K562 (cell line): ENCODE measurements around the gene PPCDC. TPM values are rescaled to one million over a fixed set of nuclear protein-coding genes. Genes with fewer than 3 reads are reported as not detected.

ENCODE experiments used
- ATF3 ChIP-seq, 2 experiments: fragments of 450-650 bp in 1 of 2; sonication (generic) in 1 of 2; formaldehyde crosslinking in 1 of 2; IDR thresholded peaks in 1 of 2; conservative IDR thresholded peaks in 1 of 2; 2 replicates each; pipeline versions ENCODE4 v1.6.1 to v1.8.1; 2016 to 2023; ENCODE audit warnings: mild to moderate bottlenecking in 2 of 2, moderate library complexity in 2 of 2, inconsistent platforms in 1 of 2, missing genetic modification reagents in 1 of 2
- BCL6 ChIP-seq: fragments of 250-450 bp; sonication (Bioruptor Pico); IDR thresholded peaks from 2 replicates; pipeline ENCODE4 v1.4.0; 2020
- BRF2 ChIP-seq: IDR thresholded peaks from 3 replicates; pipeline ENCODE4 v1.6.1; 2011; ENCODE audit warnings: borderline replicate concordance, mild to moderate bottlenecking; ENCODE audit not compliant: insufficient read length, insufficient read depth
- CBFA2T2 ChIP-seq: fragments of 450-650 bp; conservative IDR thresholded peaks from 2 replicates; pipeline ENCODE4 v1.6.1; 2017; ENCODE audit warnings: mild to moderate bottlenecking
- CBFA2T3 ChIP-seq: fragments of 450-650 bp; IDR thresholded peaks from 2 replicates; pipeline ENCODE4 v1.6.1; 2017
- CBX5 ChIP-seq: IDR thresholded peaks from 2 replicates; pipeline ENCODE4 v1.6.1; 2014; ENCODE audit warnings: low read depth, borderline replicate concordance
- CXXC5 ChIP-seq: fragments of 250-450 bp; sonication (Bioruptor Pico); IDR thresholded peaks from 2 replicates; pipeline ENCODE4 v1.8.0; 2022; ENCODE audit warnings: inconsistent platforms, mild to moderate bottlenecking, moderate library complexity
- GATAD2B ChIP-seq: fragments of 450-650 bp; IDR thresholded peaks from 2 replicates; pipeline ENCODE4 v1.6.1; 2017; ENCODE audit warnings: mild to moderate bottlenecking, borderline replicate concordance
- HEY1 ChIP-seq: fragments of 250-450 bp; sonication (Bioruptor Pico); IDR thresholded peaks from 2 replicates; pipeline ENCODE4 v1.5.0; 2020; ENCODE audit warnings: mild to moderate bottlenecking, moderate library complexity, borderline replicate concordance
- JUN ChIP-seq, 2 experiments: sonication (generic) in 1 of 2; formaldehyde crosslinking in 1 of 2; IDR thresholded peaks; 2 replicates each; pipeline versions ENCODE4 v1.6.1 to v1.8.0; 2012 to 2022; ENCODE audit warnings: borderline replicate concordance in 2 of 2, mild to moderate bottlenecking in 2 of 2, improper control_type of control experiment in 1 of 2, low read depth in 1 of 2, low read length in 1 of 2, missing genetic modification reagents in 1 of 2
- L3MBTL2 ChIP-seq: fragments of 450-650 bp; IDR thresholded peaks from 2 replicates; pipeline ENCODE4 v1.6.1; 2016; ENCODE audit warnings: mild to moderate bottlenecking, moderate library complexity
- MEF2A ChIP-seq: IDR thresholded peaks from 2 replicates; pipeline ENCODE4 v1.6.1; 2011; ENCODE audit warnings: low read depth, mild to moderate bottlenecking, low read length, moderate library complexity; ENCODE audit not compliant: control insufficient read depth
- NRF1 ChIP-seq, 2 experiments: fragments of 450-650 bp; IDR thresholded peaks in 1 of 2; conservative IDR thresholded peaks in 1 of 2; 2 replicates each; pipeline ENCODE4 v1.6.1; 2014; ENCODE audit warnings: mild to moderate bottlenecking in 2 of 2
- PBX2 ChIP-seq, 2 experiments: IDR thresholded peaks in 1 of 2; conservative IDR thresholded peaks in 1 of 2; 2 replicates each; pipeline ENCODE4 v1.6.1; 2016; ENCODE audit warnings: low read depth in 2 of 2, mild to moderate bottlenecking in 1 of 2, missing compliant biosample characterization in 1 of 2, missing genetic modification characterization in 1 of 2, moderate library complexity in 1 of 2
- POU5F1 ChIP-seq: fragments of 150-350 bp; IDR thresholded peaks from 2 replicates; pipeline ENCODE4 v1.6.1; 2014; ENCODE audit warnings: borderline replicate concordance, low read length, low read depth, mild to moderate bottlenecking; ENCODE audit not compliant: partially characterized antibody
- TFE3 ChIP-seq: fragments of 450-650 bp; formaldehyde crosslinking; IDR thresholded peaks from 2 replicates; pipeline ENCODE4 v1.4.0; 2020; ENCODE audit warnings: mild to moderate bottlenecking, mixed read lengths
- ZFP30 ChIP-seq: fragments of 250-450 bp; sonication (Bioruptor Pico); IDR thresholded peaks from 2 replicates; pipeline ENCODE4 v1.8.0; 2022; ENCODE audit warnings: moderate library complexity, mild to moderate bottlenecking, inconsistent platforms, borderline replicate concordance
- ZKSCAN8 ChIP-seq: fragments of 200-800 bp; sonication (Bioruptor generic); IDR thresholded peaks from 2 replicates; pipeline ENCODE4 v1.6.1; 2016; ENCODE audit warnings: missing genetic modification characterization, missing compliant biosample characterization
- ZNF253 ChIP-seq: fragments of 250-450 bp; sonication (Bioruptor Pico); conservative IDR thresholded peaks from 2 replicates; pipeline ENCODE4 v1.6.1; 2021; ENCODE audit warnings: mild to moderate bottlenecking
- ZNF699 ChIP-seq: fragments of 250-450 bp; sonication (Bioruptor Pico); IDR thresholded peaks from 2 replicates; pipeline ENCODE4 v1.8.0; 2021; ENCODE audit warnings: mild to moderate bottlenecking, moderate library complexity; ENCODE audit not compliant: insufficient replicate concordance
- polyA plus RNA-seq, 8 experiments: library from polyadenylated mRNA; depleted of rRNA in 4 of 8; stranded (reverse) in 5 of 8; unstranded in 3 of 8; fragments of >200 nt; fragmentation: Nextera tagmentation in 2 of 8; fragmentation: Illumina TruSeq in 1 of 8; extraction: Ambion mirVana in 2 of 8; extraction: Trizol in 1 of 8; gene quantifications; 2 replicates each; pipeline versions ENCODE4 v1.2.1 to v1.2.3, GENCODE V29; 2011 to 2014; ENCODE audit warnings: inconsistent platforms in 1 of 8, missing spikeins in 1 of 8
- total RNA-seq, 7 experiments: library from RNA; depleted of rRNA in 6 of 7; stranded (reverse); fragments of >200 nt in 6 of 7; fragmentation: Illumina TruSeq in 2 of 7; extraction: Trizol in 2 of 7; gene quantifications; 2 replicates each; pipeline versions ENCODE4 v1.2.1 to v1.2.3, GENCODE V29; 2011 to 2021; ENCODE audit warnings: low replicate concordance in 1 of 7

PPCDC gene
- total and polyA plus RNA-seq, 9 of the 15 experiments (the other 6 are each of a cell fraction or from before 2014, with no cell fraction given) = 10.9 to 53.6 (median 16.7) TPM

GRCh38 chr15:75067123-75067830 lies 43.9 kb downstream of the PPCDC start (continued):
- TF ChIP-seq TFE3 (CRISPR knock-in tag) (no peak), MEF2A (no peak), L3MBTL2 (no peak), ZFP30 (CRISPR knock-in tag) (no peak), ZNF699 (CRISPR knock-in tag) (no peak), BCL6 (no peak), POU5F1 (no peak), PBX2 (CRISPR knock-in tag; IDR thresholded peaks at IDR 0.05; ENCODE audit: low read depth) (no peak), PBX2 (tag; conservative IDR thresholded peaks at IDR 0.05; ENCODE audit: low read depth) (peak; percentile 22; the same call in 1 of the 2 replicates), CBX5 (no peak), NRF1 (conservative IDR thresholded peaks at IDR 0.05 in 1 of 2, IDR thresholded peaks at IDR 0.05 in 1 of 2) (no peak), ZNF253 (CRISPR knock-in tag) (no peak), CXXC5 (CRISPR knock-in tag) (no peak), GATAD2B (no peak), CBFA2T2 (0 out of 2 replicates have a peak, but pooled peaks have one; percentile 15), BRF2 (no peak), ZKSCAN8 (no peak), ATF3 (IDR thresholded peaks at IDR 0.05) (peak; percentile 70), ATF3 (CRISPR knock-in tag; conservative IDR thresholded peaks at IDR 0.05) (no peak), HEY1 (CRISPR knock-in tag) (no peak), JUN (IDR thresholded peaks at IDR 0.05; ENCODE audit: borderline replicate concordance, low read depth, low read length) (no peak), JUN (CRISPR knock-in tag; IDR thresholded peaks at IDR 0.05; ENCODE audit: borderline replicate concordance) (no peak), CBFA2T3 (peak; percentile 44; the same call in 1 of the 2 replicates)
